ENCODE data around the gene ZFAND5.

DNA sequence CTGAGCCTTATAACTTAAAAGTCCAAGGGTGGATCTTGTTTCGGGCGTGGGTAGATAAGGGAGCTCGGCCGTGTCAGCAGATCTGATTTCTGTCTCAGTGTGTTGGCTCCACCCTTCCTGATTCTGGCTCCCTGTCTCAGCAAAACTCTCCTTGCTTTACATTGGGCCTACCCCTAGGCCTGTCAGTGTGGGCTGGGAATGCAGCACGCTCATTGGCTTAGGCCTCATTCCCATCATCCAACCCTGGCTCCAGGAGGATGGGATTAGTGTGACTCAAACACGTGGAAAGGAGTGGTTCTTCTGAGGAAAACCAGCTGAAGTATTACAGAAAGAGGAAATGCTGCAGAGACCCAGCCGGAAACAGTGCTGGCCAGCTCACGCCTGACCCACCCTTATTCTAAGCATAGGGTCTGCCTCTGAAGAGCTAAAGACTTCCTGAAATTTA, 59.9 kb downstream of the ZFAND5 start:
- TF ChIP-seq, protein P1, sequence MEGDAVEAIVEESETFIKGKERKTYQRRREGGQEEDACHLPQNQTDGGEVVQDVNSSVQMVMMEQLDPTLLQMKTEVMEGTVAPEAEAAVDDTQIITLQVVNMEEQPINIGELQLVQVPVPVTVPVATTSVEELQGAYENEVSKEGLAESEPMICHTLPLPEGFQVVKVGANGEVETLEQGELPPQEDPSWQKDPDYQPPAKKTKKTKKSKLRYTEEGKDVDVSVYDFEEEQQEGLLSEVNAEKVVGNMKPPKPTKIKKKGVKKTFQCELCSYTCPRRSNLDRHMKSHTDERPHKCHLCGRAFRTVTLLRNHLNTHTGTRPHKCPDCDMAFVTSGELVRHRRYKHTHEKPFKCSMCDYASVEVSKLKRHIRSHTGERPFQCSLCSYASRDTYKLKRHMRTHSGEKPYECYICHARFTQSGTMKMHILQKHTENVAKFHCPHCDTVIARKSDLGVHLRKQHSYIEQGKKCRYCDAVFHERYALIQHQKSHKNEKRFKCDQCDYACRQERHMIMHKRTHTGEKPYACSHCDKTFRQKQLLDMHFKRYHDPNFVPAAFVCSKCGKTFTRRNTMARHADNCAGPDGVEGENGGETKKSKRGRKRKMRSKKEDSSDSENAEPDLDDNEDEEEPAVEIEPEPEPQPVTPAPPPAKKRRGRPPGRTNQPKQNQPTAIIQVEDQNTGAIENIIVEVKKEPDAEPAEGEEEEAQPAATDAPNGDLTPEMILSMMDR (IDR thresholded peaks at IDR 0.05), result no peak
- TF ChIP-seq EP300 (IDR thresholded peaks at IDR 0.05) (no peak), POLR2A (IDR thresholded peaks at IDR 0.05) (peak; percentile 20)
